ENCODE data around the gene CLDN4. TPM values are rescaled to one million over a fixed set of nuclear protein-coding genes. Genes with fewer than 3 reads are reported as not detected.

The CLDN4 gene
- total and polyA plus RNA-seq, 8 donors, result 2.4 to 523 (median 18.9) TPM; not detected in 1

DNA sequence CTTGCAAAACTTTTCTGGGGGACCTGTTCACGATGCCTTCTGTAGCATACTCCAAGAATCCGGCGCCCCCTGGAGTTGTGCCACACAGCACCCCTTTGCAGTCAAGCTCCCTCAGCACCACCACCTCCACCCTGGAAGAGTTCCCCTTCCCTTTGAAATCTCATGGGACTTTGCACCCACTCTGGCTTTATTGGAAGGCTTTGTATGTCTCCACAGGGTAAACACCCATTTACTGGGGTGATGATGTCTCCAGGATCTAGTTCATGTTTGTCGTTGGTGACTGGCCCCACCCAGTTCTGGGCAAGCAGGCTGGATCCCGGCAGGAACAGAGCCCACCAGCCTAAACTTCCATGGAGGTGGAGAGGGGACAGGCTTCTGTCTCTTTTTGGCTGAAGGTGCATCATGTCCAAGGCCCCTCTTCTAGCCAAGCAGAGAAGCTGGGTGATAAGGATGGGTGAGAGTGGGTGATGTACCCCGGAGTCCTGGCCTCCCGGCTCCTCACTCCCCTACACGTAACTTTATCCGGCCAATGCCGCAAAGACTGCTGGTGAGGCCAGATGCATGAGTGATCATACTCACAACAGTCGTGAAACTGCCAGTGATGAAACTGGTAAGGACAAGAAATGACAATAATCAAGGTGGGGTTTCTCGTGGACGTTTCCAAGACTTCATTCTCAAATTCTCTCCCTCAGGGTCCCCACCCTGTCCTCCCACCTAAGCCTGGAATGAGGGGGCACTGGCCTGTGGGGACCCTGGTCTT lies 695 bp upstream of the CLDN4 start:
- Histone ChIP-seq H3K36me3 (no peaks in the 10 kb centered on the region), H3K4me1 (peaks cover 20 to 69% (median 64%) of the 10 kb centered on the region in 4 donors), H3K9me3 (no peaks in the 10 kb centered on the region), H3K4me3 (no peak overlapping the region), H3K27ac (peak overlapping the region in 4 of 5 donors; percentile 56 to 86 (median 72)), H3K27me3 (peaks cover 0 to 61% (median 10%) of the 10 kb centered on the region in 3 donors)
- intact Hi-C loops (cut with DNase I; ENCODE audit: low total_unique reads), result no loop called here
- 50 to 70% (median 58%) methylated on average over 13 of the region's 13 CpGs for WGBS, 5 donors
- DNase-seq, result peak in 1 of 2 donors; percentile 81
- TF ChIP-seq POLR2A (IDR thresholded peaks at IDR 0.05) (no peak), EP300 (IDR thresholded peaks at IDR 0.05) (no peak), POLR2AphosphoS5 (IDR thresholded peaks at IDR 0.05) (no peak), CTCF (IDR thresholded peaks at IDR 0.05) (no peak)

- no peak for DNase-seq
- Histone ChIP-seq H3K27ac (peak overlapping the region; percentile 41 to 86 (median 71)), H3K9me3 (no peaks in the 10 kb centered on the region), H3K4me3 (peak overlapping the region in 3 of 4 donors; percentile 22 to 46 (median 41)), H3K36me3 (no peaks in the 10 kb centered on the region), H3K4me1 (peaks cover 20 to 68% (median 63%) of the 10 kb centered on the region in 4 donors), H3K27me3 (peaks cover 0 to 61% (median 10%) of the 10 kb centered on the region in 3 donors)
- intact Hi-C loops (cut with DNase I; ENCODE audit: low total_unique reads), result no loop called here
- 47 to 78% (median 51%) methylated on average over 4 to 16 of the region's 16 CpGs for WGBS, 5 donors
- TF ChIP-seq CTCF (IDR thresholded peaks at IDR 0.05) (no peak), POLR2AphosphoS5 (IDR thresholded peaks at IDR 0.05) (no peak)
Observed at GRCh38 chr7:73831584-73831833, 713 bp downstream of the CLDN4 start.

GRCh38 chr7:73831834-73832651 lies 1.2 kb downstream of the CLDN4 start:
- WGBS, 5 donors, result 28 to 53% (median 37%) methylated on average over 16 of the region's 16 CpGs
- TF ChIP-seq POLR2AphosphoS5 (IDR thresholded peaks at IDR 0.05), result peak in 2 of 3 donors; percentile 50 to 65
- TF ChIP-seq POLR2A (IDR thresholded peaks at IDR 0.05), result no peak
- H3K27ac ChIP-seq, result peak overlapping the region; percentile 41 to 86 (median 71)
- H3K4me3 ChIP-seq, result peak overlapping the region in 3 of 4 donors; percentile 22 to 46 (median 41)
- intact Hi-C loops (cut with DNase I; ENCODE audit: low total_unique reads), result no loop called here
- peak; percentile 90 to 94 for DNase-seq
- peaks cover 0 to 61% (median 10%) of the 10 kb centered on the region in 3 donors for H3K27me3 ChIP-seq
- no peaks in the 10 kb centered on the region for H3K36me3 ChIP-seq
- peaks cover 20 to 63% (median 58%) of the 10 kb centered on the region in 4 donors for H3K4me1 ChIP-seq
- H3K9me3 ChIP-seq, result no peaks in the 10 kb centered on the region

DNA sequence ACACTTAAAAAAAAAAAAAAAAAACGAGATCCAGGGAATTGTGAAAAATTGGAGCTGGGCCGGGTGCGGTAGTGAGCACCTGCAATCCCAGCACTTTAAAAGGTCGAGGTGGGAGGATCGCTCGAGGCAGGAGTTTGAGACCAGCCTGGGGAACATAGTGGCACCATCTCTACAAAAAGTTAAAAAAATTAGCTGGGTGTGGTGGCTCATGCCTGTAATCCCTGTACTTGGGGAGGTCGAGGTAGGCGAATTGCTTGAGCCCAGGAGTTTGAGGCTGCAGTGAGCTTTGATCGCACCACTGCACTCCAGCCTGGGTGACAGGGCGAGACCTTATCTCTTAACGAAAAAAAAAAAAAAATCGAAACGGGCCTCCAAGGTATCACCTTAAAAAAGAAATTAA lies 2.0 kb downstream of the CLDN4 start:
- H3K9me3 ChIP-seq, result no peaks in the 10 kb centered on the region
- WGBS, 5 donors, result 43 to 58% (median 51%) methylated on average over 13 of the region's 13 CpGs
- no peak for TF ChIP-seq EP300 (IDR thresholded peaks at IDR 0.05)
- TF ChIP-seq POLR2A (IDR thresholded peaks at IDR 0.05), result no peak
- no peak for TF ChIP-seq POLR2AphosphoS5 (IDR thresholded peaks at IDR 0.05)
- no peak for TF ChIP-seq CTCF (IDR thresholded peaks at IDR 0.05)
- intact Hi-C loops (cut with DNase I; ENCODE audit: low total_unique reads), result no loop called here
- H3K4me1 ChIP-seq, result peaks cover 14 to 55% (median 51%) of the 10 kb centered on the region in 4 donors
- peak overlapping the region in 1 of 4 donors; percentile 46 for H3K4me3 ChIP-seq
- no peaks in the 10 kb centered on the region for H3K36me3 ChIP-seq
- peaks cover 0 to 65% (median 10%) of the 10 kb centered on the region in 3 donors for H3K27me3 ChIP-seq
- DNase-seq, result peak in 1 of 2 donors; percentile 40
- peak overlapping the region in 3 of 5 donors; percentile 56 to 86 (median 74) for H3K27ac ChIP-seq

Measured in stomach (tissue), 9 donors.